GM18873 (cell line): Measurements from ENCODE around the gene C16orf54.
"Not testable (repeated sequence)": the region's sequence is repeated elsewhere in the genome, so short reads cannot be mapped to it uniquely, and the experiment has no call there.

Experiments used
- ATAC-seq: cut with Tn5 transposase; IDR thresholded peaks from one replicate; pipeline ENCODE4 v1.9.1; 2021; ENCODE audit warnings: mild to moderate bottlenecking, moderate library complexity, moderate number of reproducible peaks; ENCODE audit not compliant: unreplicated experiment, low FRiP score

Gene C16orf54

GRCh38 chr16:29710227-29711219 is 35.3 kb downstream of the C16orf54 start:
- no peak for ATAC-seq

GRCh38 chr16:29709657-29710056 is 36.1 kb downstream of the C16orf54 start:
- ATAC-seq = not testable (repeated sequence)

GRCh38 chr16:29708917-29709600 is 36.7 kb downstream of the C16orf54 start:
- ATAC-seq = no peak

GRCh38 chr16:29707160-29707559 is 38.6 kb downstream of the C16orf54 start:
- not testable (repeated sequence) for ATAC-seq

- no peak for ATAC-seq
Observed at GRCh38 chr16:29705030-29705429, 40.8 kb downstream of the C16orf54 start.

GRCh38 chr16:29702269-29702668 is 43.5 kb downstream of the C16orf54 start:
- ATAC-seq = peak; percentile 32

GRCh38 chr16:29701214-29701555 is 44.6 kb downstream of the C16orf54 start:
- ATAC-seq = no peak

GRCh38 chr16:29700253-29700987 is 45.4 kb downstream of the C16orf54 start:
- ATAC-seq = no peak

GRCh38 chr16:29699324-29700219 is 46.2 kb downstream of the C16orf54 start:
- ATAC-seq = no peak

- ATAC-seq = no peak
Observed at GRCh38 chr16:29698484-29699323, 47.1 kb downstream of the C16orf54 start.

GRCh38 chr16:29698042-29698441 is 47.7 kb downstream of the C16orf54 start:
- no peak for ATAC-seq

- no peak for ATAC-seq
Observed at GRCh38 chr16:29697391-29697790, 48.4 kb downstream of the C16orf54 start.

GRCh38 chr16:29696881-29697331 is 48.9 kb downstream of the C16orf54 start:
- ATAC-seq = no peak

GRCh38 chr16:29695675-29696074 is 50.1 kb downstream of the C16orf54 start:
- not testable (repeated sequence) for ATAC-seq

- no peak for ATAC-seq
Observed at GRCh38 chr16:29694384-29695195, 51.2 kb downstream of the C16orf54 start.

GRCh38 chr16:29692606-29693005 is 53.2 kb downstream of the C16orf54 start:
- not testable (repeated sequence) for ATAC-seq
